DND-41 (cell line): ENCODE data around the gene CDC14A.

Source experiments
- CTCF ChIP-seq: IDR thresholded peaks from 2 replicates; pipeline ENCODE4 v1.5.1; 2012; ENCODE audit warnings: borderline replicate concordance, low read length, moderate library complexity, mild to moderate bottlenecking; ENCODE audit not compliant: poor library complexity, severe bottlenecking; ENCODE audit errors: extremely low read depth
- EZH2 ChIP-seq: IDR thresholded peaks from 3 replicates; pipeline ENCODE4 v1.6.1; 2012; ENCODE audit warnings: borderline replicate concordance, low read depth, mild to moderate bottlenecking, moderate library complexity, low read length, inconsistent platforms; ENCODE audit not compliant: severe bottlenecking

GRCh38 chr1:100347009-100347966 lies 5.0 kb upstream of the CDC14A start:
- TF ChIP-seq CTCF (no peak), EZH2 (no peak)
